HG02884 (cell line): ENCODE data around the gene GRIK2.

Experiments used
- ATAC-seq: cut with Tn5 transposase; IDR thresholded peaks from one replicate; pipeline ENCODE4 v1.9.1; 2021; ENCODE audit warnings: mild to moderate bottlenecking, moderate library complexity; ENCODE audit not compliant: unreplicated experiment

GRIK2 gene

GRCh38 chr6:101853231-101854085 lies 459.9 kb downstream of the GRIK2 start:
- ATAC-seq = no peak

- ATAC-seq = no peak
Observed at GRCh38 chr6:101876431-101876830, 482.9 kb downstream of the GRIK2 start.

GRCh38 chr6:101878554-101879276 lies 485.2 kb downstream of the GRIK2 start:
- no peak for ATAC-seq

GRCh38 chr6:101879782-101880181 lies 486.3 kb downstream of the GRIK2 start:
- ATAC-seq = no peak

- no peak for ATAC-seq
Observed at GRCh38 chr6:101883505-101883904, 490.0 kb downstream of the GRIK2 start.

GRCh38 chr6:101887532-101887931 lies 494.0 kb downstream of the GRIK2 start:
- ATAC-seq = no peak

- ATAC-seq = no peak
Observed at GRCh38 chr6:101907356-101908217, 514.1 kb downstream of the GRIK2 start.

GRCh38 chr6:101909366-101909765 lies 515.9 kb downstream of the GRIK2 start:
- ATAC-seq = no peak

GRCh38 chr6:101912311-101912710 lies 518.8 kb downstream of the GRIK2 start:
- no peak for ATAC-seq

- ATAC-seq = no peak
Observed at GRCh38 chr6:101918471-101918870, 525.0 kb downstream of the GRIK2 start.

GRCh38 chr6:101921829-101922450 lies 528.4 kb downstream of the GRIK2 start:
- no peak for ATAC-seq

GRCh38 chr6:101926149-101926925 lies 532.8 kb downstream of the GRIK2 start:
- ATAC-seq = no peak

GRCh38 chr6:101931766-101932165 lies 538.3 kb downstream of the GRIK2 start:
- ATAC-seq = no peak

- ATAC-seq = no peak
Observed at GRCh38 chr6:101932704-101933103, 539.2 kb downstream of the GRIK2 start.

GRCh38 chr6:101935732-101936131 lies 542.2 kb downstream of the GRIK2 start:
- no peak for ATAC-seq

- no peak for ATAC-seq
Observed at GRCh38 chr6:101936516-101936915, 543.0 kb downstream of the GRIK2 start.

- no peak for ATAC-seq
Observed at GRCh38 chr6:101937108-101937507, 543.6 kb downstream of the GRIK2 start.

- ATAC-seq = no peak
Observed at GRCh38 chr6:101940391-101940790, 546.9 kb downstream of the GRIK2 start.

GRCh38 chr6:101956961-101957360 lies 563.5 kb downstream of the GRIK2 start:
- no peak for ATAC-seq

- ATAC-seq = no peak
Observed at GRCh38 chr6:101961357-101961756, 567.8 kb downstream of the GRIK2 start.
